Type B pancreatic cell (in vitro differentiated cells): ENCODE data around the gene IKZF4. TPM values are rescaled to one million over a fixed set of nuclear protein-coding genes. Genes with fewer than 3 reads are reported as not detected.

Source experiments
- DNase-seq: peaks from one replicate; pipeline ENCODE4 v3.0.0; 2021; ENCODE audit warnings: mixed read lengths; ENCODE audit not compliant: unreplicated experiment; ENCODE audit errors: extremely low spot score
- H3K27ac Mint-ChIP-seq: 2 replicates; pipeline ENCODE4 v1.8.0; 2021; ENCODE audit warnings: mild to moderate bottlenecking, mixed read lengths
- H3K27me3 Mint-ChIP-seq: 2 replicates; pipeline ENCODE4 v1.8.0; 2021; ENCODE audit warnings: mixed read lengths
- H3K36me3 Mint-ChIP-seq: 2 replicates; pipeline ENCODE4 v1.8.0; 2021; ENCODE audit warnings: mixed read lengths
- H3K4me1 Mint-ChIP-seq: one replicate; pipeline ENCODE4 v1.8.0; 2021; ENCODE audit warnings: mixed read lengths; ENCODE audit not compliant: unreplicated experiment
- H3K4me3 Mint-ChIP-seq: 2 replicates; pipeline ENCODE4 v1.8.0; 2021; ENCODE audit warnings: mild to moderate bottlenecking, mixed read lengths
- H3K9me3 Mint-ChIP-seq: 2 replicates; pipeline ENCODE4 v1.8.0; 2021; ENCODE audit warnings: mixed read lengths
- CTCF ChIP-seq: fragments of 200-600 bp; sonication (generic); conservative IDR thresholded peaks from 2 replicates; pipeline ENCODE4 v1.5.0; 2021; ENCODE audit warnings: antibody characterized with exemption, mild to moderate bottlenecking
- total RNA-seq: library from RNA; stranded (reverse); gene quantifications from 2 replicates; pipeline ENCODE4 v1.2.1, GENCODE V29; 2021; ENCODE audit warnings: low replicate concordance

The IKZF4 gene
- total RNA-seq, 1 donor from 2014 or later = 21.0 TPM

- DNase-seq = no peak
- no peaks in the 10 kb centered on the region for H3K27me3 Mint-ChIP-seq
- peak overlapping the region; percentile 55 for H3K4me3 Mint-ChIP-seq
- no peak for TF ChIP-seq CTCF
- peaks cover 13% of the 10 kb centered on the region for H3K36me3 Mint-ChIP-seq
- no peaks in the 10 kb centered on the region for H3K9me3 Mint-ChIP-seq
- peaks cover 57% of the 10 kb centered on the region for H3K4me1 Mint-ChIP-seq
- H3K27ac Mint-ChIP-seq = peak overlapping the region; percentile 93
Measured at GRCh38 chr12:56014205-56014604, 6.6 kb upstream of the IKZF4 start.

- TF ChIP-seq CTCF = no peak
- peaks cover 3% of the 10 kb centered on the region for H3K27me3 Mint-ChIP-seq
- DNase-seq = no peak
- H3K4me1 Mint-ChIP-seq = peaks cover 54% of the 10 kb centered on the region
- H3K4me3 Mint-ChIP-seq = no peak overlapping the region
- H3K36me3 Mint-ChIP-seq = peaks cover 9% of the 10 kb centered on the region
- H3K9me3 Mint-ChIP-seq = no peaks in the 10 kb centered on the region
- peak overlapping the region; percentile 58 for H3K27ac Mint-ChIP-seq
Measured at GRCh38 chr12:56017181-56017580, 3.7 kb upstream of the IKZF4 start.

DNA sequence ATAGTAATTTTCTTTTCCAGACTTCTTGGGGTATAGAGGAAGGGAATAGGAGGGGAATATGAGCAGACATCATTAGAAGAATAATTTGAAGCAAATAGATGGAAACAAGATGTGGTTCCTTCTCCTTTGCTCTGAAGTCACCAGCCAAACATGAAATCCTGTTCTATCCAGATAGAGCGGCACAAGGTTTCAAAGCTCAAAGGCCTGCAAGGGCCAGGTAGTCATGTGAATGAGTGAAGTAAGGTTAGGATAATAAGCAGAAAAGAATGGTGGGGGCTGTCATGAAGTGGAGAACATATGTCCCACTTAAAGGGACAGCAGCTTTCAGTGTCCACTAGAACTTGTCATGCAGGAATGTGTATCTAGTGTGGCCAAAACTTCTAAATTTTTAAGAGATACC lies 2.5 kb upstream of the IKZF4 start:
- no peak for DNase-seq
- Mint-ChIP-seq H3K4me3 (no peak overlapping the region), H3K4me1 (peaks cover 61% of the 10 kb centered on the region), H3K27me3 (peaks cover 3% of the 10 kb centered on the region), H3K9me3 (no peaks in the 10 kb centered on the region), H3K36me3 (peaks cover 9% of the 10 kb centered on the region), H3K27ac (no peak overlapping the region)
- no peak for TF ChIP-seq CTCF

DNA sequence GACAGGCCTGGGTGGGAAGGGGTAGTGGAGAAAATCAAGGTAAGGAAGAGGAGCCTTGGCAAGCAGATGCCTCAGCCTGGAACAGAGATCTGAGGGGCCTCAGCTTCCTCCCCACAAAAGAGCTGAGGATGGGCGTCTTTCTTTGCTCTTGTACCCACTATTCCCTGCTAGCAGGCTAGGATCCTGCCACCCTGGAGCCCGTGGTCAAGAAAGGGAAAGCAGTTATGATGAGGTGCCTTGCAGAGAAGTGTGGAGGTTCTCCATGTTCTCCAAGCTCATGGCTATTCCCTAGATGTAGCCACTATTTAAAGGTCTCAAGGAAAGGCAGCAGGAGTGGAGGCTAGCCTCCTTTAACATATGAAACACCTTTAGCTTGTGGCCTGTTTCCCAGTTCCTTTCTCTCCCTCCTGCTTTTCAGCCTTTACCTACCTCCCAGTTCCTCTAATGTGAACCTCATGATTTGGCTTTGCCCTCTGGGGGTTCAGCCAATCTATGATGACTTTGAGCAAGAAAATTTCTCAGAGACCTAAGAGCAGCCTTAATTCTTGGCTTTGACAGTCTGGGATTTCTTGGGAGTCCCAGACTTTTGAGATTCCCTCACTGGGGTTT lies 1.1 kb downstream of the IKZF4 start:
- Mint-ChIP-seq H3K4me3 (peak overlapping the region; percentile 95), H3K27ac (peak overlapping the region; percentile 97), H3K27me3 (peaks cover 3% of the 10 kb centered on the region), H3K9me3 (no peaks in the 10 kb centered on the region), H3K36me3 (peaks cover 13% of the 10 kb centered on the region), H3K4me1 (peaks cover 45% of the 10 kb centered on the region)
- no peak for TF ChIP-seq CTCF
- DNase-seq = no peak

- H3K27me3 Mint-ChIP-seq = no peaks in the 10 kb centered on the region
- peak overlapping the region; percentile 90 for H3K27ac Mint-ChIP-seq
- no peaks in the 10 kb centered on the region for H3K9me3 Mint-ChIP-seq
- H3K36me3 Mint-ChIP-seq = peaks cover 38% of the 10 kb centered on the region
- H3K4me3 Mint-ChIP-seq = peak overlapping the region; percentile 16
- DNase-seq = no peak
- H3K4me1 Mint-ChIP-seq = peaks cover 17% of the 10 kb centered on the region
- no peak for TF ChIP-seq CTCF
Measured at GRCh38 chr12:56028511-56029165, 7.8 kb downstream of the IKZF4 start.
